HG03460 (cell line): ENCODE measurements around the gene NSD1.
"Not testable (repeated sequence)": the region's sequence is repeated elsewhere in the genome, so short reads cannot be mapped to it uniquely, and the experiment has no call there.

ENCODE experiments used
- ATAC-seq: cut with Tn5 transposase; IDR thresholded peaks from one replicate; pipeline ENCODE4 v1.9.1; 2021; ENCODE audit not compliant: unreplicated experiment

Gene NSD1

GRCh38 chr5:177123789-177124485 lies 9.6 kb upstream of the NSD1 start:
- no peak for ATAC-seq

GRCh38 chr5:177124486-177124991 lies 9.0 kb upstream of the NSD1 start:
- ATAC-seq: no peak

GRCh38 chr5:177126771-177127170 lies 6.8 kb upstream of the NSD1 start:
- no peak for ATAC-seq

DNA sequence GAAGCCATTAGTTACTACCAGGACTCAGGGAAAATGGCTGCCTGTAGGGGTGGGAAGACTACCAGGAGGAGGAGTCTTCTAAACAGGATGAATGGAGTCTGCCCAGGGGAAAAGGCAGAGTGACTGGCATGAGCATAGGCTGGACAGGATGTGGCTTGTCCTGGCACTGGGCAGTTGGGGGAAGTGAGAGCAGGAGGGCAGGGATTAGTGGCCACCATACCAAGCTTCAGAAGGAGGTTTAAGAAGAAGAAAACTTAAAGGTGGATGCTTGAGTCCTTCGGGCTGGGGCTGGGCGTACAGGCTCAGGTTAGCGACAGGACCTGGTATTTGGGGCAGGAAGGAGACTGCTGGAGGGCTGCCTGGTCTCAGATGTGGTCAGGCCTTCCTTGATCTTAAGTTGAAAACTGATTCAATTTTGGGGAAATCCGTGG lies 5.0 kb upstream of the NSD1 start:
- no peak for ATAC-seq

DNA sequence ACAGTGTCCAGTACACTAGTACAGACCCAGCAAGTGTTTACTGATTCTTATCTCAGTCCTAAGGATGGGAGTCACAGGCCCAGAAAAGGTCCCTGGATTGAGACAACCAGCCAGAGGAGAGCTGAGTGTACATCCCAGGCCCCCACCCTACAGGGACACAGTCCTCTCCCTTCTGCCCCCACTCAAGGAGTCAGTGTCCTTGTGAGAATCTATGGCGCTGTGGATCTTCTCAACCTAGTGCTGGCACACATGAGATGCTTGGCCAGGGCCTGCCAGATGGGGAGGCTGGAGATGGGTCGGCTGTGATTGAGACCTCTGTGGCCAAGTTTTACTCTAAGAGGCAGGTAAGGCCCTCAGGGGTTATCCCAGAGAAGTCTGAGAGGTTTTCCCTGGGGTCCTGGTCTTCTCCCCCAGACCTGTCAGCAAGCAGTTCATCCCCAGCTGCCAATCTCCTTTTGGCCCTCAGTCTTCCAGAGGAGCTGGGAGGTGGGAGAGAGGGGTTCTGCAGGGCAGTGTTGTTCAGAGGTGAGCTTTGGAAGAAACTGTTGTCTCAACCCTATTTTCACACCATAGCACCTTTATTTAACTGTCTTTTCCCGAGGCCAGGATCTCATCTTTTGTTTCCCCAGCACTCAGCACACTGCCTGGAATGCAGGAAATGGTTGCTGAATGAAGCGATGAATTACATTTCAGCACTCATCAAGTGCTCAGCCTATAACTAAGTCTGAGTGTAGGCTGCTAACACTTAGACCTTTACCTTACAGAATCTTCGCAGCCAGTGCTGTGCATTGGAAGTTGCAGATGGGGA lies 3.2 kb upstream of the NSD1 start:
- no peak for ATAC-seq

GRCh38 chr5:177131019-177131320 lies 2.6 kb upstream of the NSD1 start:
- no peak for ATAC-seq

GRCh38 chr5:177131352-177132135 lies 2.0 kb upstream of the NSD1 start:
- ATAC-seq: no peak

DNA sequence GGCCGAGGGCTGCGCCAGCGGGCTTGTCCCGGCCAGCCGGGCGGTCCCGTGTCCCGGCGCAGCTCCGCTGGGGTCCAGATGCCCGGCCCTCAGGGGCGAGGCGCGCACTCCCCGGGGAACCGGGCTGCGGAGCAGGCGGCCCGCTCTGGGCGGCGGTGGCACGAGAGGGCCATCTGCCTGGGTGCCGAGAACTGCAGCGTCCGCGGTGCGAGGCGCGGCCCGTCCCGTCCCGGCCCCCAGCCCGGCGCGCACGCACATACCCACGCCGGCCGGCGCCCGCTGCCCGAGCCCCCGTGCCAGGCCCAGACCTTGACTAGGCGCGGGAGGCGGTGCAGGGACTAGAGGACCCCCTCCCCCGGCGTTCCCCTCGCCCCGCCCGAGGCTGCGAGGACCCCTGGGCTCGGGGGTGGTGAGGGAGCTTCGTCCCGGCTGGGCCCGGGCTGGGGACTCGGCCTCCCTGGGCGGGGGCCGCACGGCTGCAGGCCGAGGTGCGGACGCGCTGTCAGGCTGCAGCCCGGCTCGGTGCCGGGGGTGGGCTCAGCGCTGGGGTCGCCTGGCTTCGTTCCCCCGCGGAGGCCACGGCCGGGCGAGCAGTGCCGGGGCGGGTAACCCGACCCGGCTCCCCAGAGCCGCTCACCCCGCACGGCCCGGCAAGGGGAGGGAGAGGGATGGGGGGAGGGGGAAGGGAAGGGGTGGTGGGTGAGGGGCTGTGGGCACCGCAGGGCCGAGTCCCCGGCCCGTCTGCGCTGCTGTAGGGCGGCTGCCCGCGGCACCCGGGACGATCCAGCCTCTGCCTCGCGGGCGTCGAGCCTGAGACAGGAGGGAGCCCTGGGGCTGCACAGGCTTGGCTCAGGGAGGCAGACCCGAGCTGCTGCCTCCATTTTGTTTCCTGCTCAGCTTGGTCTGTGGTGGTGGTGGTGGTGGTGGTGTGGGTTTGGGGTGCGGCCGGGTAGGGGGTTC lies 1.2 kb upstream of the NSD1 start:
- peak; percentile 19 for ATAC-seq

DNA sequence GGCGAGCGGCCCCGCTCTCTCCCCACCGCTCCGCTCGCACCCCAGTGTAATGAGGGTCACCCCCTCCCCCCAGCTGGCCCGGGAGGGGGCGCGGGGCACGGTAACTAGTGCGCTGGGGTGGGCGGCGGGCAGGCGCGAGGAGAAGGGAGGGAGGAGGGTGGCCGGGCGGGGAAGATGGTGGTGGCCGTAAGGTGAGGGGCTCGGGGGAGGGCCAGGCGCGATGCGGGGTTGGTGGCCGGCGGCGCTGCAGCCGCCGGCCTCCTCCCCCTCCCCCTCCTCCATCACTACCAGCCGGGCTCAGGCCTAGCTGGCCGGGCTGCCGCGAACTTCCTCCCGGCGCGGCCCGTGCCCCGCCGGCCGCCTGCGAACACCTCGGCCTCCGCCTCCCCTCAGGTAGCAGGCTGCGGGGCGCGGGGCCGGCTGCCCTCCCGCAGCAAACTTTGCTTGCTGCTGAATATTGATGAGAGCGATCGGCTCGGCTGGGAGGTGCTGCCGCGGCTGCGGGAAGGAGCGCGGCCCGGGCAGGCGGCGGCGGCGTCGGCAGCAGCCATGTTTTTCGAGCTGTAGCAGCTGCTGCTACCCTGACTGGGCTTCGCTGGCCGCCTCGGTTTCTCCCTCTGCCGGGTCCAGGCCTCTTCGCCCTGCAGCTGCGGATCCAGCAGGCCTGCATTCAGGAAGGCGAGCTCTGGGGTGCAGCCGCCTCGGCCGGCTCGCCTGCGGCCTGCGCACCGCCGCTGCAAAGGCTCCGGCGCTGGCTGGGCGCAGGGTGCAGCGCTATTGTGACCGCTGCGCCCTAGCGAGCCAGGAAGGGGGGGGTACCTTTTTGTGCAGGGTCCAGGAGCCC lies 502 bp downstream of the NSD1 start:
- peak; percentile 27 for ATAC-seq

DNA sequence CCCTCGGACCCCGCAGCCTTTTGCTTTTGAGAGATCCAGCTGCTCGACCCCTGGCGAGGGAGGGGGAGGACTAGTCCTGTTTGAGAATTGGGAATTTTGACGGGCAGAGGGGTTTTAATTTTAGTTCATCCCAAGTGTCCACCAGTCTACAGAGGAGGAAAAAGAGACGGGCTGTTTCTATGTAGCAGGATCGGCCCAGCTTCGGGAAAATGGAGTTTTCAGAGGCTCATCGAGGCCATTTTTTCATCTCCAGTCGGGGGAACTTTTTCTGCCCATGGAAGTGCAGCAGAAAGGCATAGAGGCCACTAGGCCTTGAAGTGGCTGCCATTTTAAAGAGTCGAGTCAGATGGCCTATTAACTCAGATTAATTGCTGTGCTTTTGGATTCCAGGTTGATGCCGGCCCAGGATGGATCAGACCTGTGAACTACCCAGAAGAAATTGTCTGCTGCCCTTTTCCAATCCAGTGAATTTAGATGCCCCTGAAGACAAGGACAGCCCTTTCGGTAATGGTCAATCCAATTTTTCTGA lies 1.2 kb downstream of the NSD1 start:
- ATAC-seq: no peak

DNA sequence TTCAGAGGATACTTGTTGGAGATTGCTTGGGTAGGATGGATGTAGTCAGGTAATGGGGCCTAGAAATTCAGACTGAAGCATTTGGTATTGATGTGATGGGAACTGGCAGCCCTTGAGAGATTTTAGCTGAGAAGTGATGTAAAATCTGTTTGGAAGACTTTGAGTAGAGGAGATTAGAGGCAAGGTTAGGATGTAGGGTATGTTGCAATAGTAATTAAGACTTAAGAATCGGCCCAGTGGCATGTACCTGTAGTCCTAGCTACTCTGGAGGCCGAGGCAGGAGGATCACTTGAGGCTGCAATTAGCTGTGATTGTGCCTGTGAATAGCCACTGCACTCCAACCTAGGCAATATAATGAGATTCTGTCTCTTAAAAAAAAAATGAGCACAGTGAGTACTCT lies 6.7 kb downstream of the NSD1 start:
- no peak for ATAC-seq

DNA sequence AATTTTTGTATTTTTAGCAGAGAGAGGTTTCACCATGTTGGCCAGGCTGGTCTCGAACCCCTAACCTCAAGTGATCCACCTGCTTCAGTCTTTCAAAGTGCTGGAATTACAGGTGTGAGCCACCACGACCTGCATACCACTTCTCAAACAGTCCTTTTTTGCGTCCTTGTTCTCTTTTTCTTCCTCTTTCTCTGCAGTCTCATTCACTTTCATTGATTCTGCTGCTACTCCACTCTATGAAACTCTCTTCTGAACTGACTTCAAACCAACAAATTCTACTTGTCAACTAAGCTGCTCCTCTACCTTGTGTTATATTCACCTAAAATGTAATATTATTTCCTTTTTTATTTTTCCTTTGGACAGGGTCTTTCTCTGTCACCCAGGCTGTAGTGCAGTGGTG lies 7.9 kb downstream of the NSD1 start:
- ATAC-seq: no peak

GRCh38 chr5:177142098-177142611 lies 8.6 kb downstream of the NSD1 start:
- no peak for ATAC-seq

DNA sequence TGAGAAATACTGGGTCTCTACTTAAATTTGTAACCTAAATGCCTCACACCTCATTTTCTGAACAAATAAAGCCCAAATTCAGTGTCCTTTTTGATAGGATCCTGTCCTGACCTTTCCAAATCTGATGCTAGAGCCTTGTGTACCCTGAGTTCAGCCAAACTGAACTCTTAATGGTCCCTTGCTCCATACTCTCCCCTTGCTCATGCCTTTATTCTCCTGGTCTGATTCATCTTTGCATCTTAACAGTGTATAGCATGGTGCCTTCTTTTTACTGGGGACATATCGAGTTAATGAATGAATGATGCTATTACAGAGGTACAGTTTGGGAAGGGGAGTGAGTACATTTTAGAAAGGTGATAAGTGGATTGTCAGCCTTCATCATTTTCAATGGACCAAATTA lies 9.2 kb downstream of the NSD1 start:
- ATAC-seq: no peak

- no peak for ATAC-seq
These were observed 13.5 kb downstream of the NSD1 start for GRCh38 chr5:177146891-177147638.

DNA sequence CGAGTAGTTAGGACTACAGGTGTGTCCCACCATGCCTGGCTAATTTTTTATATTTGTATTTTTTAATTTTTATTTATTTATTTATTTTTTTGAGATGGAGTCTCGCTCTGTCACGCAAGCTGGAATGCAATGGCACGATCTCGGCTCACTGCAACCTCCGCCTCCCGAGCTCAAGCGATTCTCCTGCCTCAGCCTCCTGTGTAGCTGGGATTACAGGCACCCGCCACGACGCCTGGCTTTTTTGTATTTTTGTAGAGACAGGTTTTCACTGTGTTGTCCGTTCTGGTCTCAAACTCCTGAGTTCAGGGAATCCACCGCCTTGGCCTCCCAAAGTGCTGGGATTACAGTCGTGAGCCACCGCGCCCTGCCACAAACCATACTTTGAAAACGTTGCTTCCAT lies 16.5 kb downstream of the NSD1 start:
- not testable (repeated sequence) for ATAC-seq

DNA sequence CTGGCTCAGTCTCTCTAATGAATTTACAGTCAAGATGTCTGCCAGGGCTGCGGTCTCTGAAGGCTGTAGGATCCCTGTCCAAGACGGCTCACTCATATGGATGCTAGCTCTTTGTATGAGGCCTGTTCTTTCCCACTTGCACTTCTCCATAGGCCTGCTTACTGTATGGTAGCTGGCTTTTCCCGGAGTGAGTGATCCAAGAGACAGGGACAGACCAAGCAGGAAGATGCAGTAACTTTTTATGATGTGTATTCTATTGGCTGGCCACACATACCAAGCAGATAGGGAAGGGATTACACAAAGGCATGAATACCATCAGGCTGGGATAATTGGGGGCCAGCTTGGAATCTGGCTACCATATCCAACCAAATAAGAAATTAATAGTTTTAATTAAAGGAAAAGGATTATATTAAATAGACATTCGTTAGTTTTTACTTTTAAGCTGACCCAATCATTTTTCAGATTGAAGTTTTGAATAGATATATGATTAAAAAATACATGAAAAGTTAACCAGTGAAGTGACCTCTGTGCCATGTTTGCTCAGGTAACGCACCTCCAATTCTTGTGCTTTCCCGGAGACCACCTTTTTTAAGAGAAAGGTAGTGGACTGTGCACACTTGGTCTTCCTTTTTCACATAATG lies 20.6 kb downstream of the NSD1 start:
- ATAC-seq: no peak

GRCh38 chr5:177162379-177162778 lies 28.8 kb downstream of the NSD1 start:
- no peak for ATAC-seq
